Measurements from ENCODE around the gene TSEN34.
"Not testable (repeated sequence)": the region's sequence is repeated elsewhere in the genome, so short reads cannot be mapped to it uniquely, and the experiment has no call there.

GRCh38 chr19:54243809-54244208 is 52.7 kb downstream of the TSEN34 start:
- TF ChIP-seq, protein P1, sequence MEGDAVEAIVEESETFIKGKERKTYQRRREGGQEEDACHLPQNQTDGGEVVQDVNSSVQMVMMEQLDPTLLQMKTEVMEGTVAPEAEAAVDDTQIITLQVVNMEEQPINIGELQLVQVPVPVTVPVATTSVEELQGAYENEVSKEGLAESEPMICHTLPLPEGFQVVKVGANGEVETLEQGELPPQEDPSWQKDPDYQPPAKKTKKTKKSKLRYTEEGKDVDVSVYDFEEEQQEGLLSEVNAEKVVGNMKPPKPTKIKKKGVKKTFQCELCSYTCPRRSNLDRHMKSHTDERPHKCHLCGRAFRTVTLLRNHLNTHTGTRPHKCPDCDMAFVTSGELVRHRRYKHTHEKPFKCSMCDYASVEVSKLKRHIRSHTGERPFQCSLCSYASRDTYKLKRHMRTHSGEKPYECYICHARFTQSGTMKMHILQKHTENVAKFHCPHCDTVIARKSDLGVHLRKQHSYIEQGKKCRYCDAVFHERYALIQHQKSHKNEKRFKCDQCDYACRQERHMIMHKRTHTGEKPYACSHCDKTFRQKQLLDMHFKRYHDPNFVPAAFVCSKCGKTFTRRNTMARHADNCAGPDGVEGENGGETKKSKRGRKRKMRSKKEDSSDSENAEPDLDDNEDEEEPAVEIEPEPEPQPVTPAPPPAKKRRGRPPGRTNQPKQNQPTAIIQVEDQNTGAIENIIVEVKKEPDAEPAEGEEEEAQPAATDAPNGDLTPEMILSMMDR (IDR thresholded peaks at IDR 0.05 in 4 of 5, conservative IDR thresholded peaks at IDR 0.05 in 1 of 5): not testable (repeated sequence)
- not testable (repeated sequence) for TF ChIP-seq POLR2A (IDR thresholded peaks at IDR 0.05)
